ENCODE measurements around the gene PPIH. TPM values are rescaled to one million over a fixed set of nuclear protein-coding genes. Genes with fewer than 3 reads are reported as not detected.
"Not testable (repeated sequence)": the region's sequence is repeated elsewhere in the genome, so short reads cannot be mapped to it uniquely, and the experiment has no call there.

PPIH gene
- total and polyA plus RNA-seq, 4 donors, result 28.1 to 55.6 (median 49.0) TPM

DNA sequence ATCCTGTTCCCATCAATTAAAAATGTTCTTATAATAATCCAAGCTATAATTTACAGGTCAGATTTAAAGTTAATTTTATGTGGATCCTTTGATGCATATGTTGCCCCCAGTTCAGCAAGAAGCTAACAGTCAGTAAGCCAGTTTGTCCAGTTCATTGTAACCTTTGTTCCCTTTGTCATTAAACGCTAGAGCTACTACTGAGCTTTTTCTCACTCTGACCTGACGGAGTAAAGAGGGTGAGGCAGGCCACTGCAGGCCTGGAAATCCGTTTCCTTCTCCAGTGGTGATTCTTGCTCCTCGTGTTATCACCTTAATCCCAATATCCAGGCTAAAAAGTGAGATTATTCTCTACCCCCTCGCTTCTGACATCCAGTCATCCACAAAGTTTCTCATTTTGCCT lies 34.2 kb downstream of the PPIH start:
- H3K9me3 ChIP-seq (ENCODE audit: control insufficient read depth, insufficient read depth, low read length), result no peaks in the 10 kb centered on the region
- no peak overlapping the region for H3K27ac ChIP-seq (ENCODE audit: low read depth, low read length)
- no peak for DNase-seq (ENCODE audit: low read depth in 4 of 6, low spot score in 6 of 6)
- no peak overlapping the region for H3K4me3 ChIP-seq (ENCODE audit: low read depth, low read length)
- WGBS (ENCODE audit: insufficient coverage), result 41% methylated on average over 4 of the region's 5 CpGs
- H3K4me1 ChIP-seq (ENCODE audit: control insufficient read depth, insufficient read depth, low read length), result peaks cover 4% of the 10 kb centered on the region
- peaks cover 7% of the 10 kb centered on the region for H3K36me3 ChIP-seq (ENCODE audit: control insufficient read depth, insufficient read depth, low read length)
- H3K27me3 ChIP-seq (ENCODE audit: control insufficient read depth, insufficient read depth, low read length), result no peaks in the 10 kb centered on the region

DNA sequence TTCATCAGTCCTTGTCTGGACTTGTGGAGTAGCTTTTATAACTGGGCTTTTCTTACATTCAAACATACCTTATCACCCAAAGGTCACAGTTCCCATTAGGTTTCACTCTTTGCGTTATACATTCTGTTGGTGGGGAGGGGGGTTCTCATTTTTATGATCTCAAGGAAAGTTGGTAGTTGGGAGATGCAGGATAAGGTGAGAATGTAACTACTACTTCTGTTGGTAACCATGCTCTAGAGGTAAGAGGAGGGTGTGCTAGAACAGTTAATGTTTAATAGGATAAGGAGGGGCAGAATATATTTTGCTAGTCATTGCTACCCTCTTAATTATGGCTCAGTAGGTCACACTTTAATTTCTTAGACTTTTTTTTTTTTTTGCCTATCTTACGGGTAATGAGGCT lies 34.7 kb downstream of the PPIH start:
- H3K36me3 ChIP-seq (ENCODE audit: control insufficient read depth, insufficient read depth, low read length), result peaks cover 10% of the 10 kb centered on the region
- no CpG with 5 or more reads among the region's 2 CpGs for WGBS (ENCODE audit: insufficient coverage)
- H3K27ac ChIP-seq (ENCODE audit: low read depth, low read length), result no peak overlapping the region
- no peaks in the 10 kb centered on the region for H3K27me3 ChIP-seq (ENCODE audit: control insufficient read depth, insufficient read depth, low read length)
- H3K9me3 ChIP-seq (ENCODE audit: control insufficient read depth, insufficient read depth, low read length), result no peaks in the 10 kb centered on the region
- no peak overlapping the region for H3K4me3 ChIP-seq (ENCODE audit: low read depth, low read length)
- H3K4me1 ChIP-seq (ENCODE audit: control insufficient read depth, insufficient read depth, low read length), result peaks cover 4% of the 10 kb centered on the region
- no peak for DNase-seq (ENCODE audit: low read depth in 4 of 6, low spot score in 6 of 6)

DNA sequence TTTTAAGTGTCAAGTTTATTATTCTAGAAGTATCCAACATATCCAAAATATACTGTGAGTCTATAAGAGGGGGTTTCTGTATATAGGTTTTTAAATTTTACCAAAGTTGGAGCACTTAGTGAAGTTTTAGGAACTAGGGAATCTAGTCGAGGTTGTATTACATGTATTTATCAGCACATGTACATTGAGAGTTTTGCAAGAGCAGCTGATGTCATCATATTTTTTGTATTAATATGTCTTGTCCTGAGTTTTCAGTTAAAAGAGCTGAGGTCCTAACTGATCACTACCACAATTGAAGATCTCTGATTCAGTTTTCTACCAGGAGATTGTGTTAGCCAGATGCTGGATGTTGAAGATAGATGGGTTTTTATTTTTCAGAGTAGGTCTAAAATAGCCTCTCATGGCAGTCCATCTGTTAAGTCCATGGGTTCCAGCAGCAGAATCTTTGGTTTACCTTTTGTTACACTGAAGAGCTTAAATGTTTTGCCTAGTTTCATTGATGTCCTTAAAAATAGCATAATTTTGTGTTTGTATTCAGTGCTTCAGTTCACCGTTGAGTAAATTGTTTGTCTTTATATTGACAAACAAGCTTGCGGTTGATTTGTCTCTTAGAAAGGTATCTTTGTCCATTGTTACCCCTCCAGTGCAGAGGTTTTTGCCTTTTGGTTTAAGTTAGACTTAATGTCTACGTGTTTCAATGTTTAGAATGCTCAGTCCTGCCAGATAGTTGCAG lies 40.0 kb downstream of the PPIH start:
- Histone ChIP-seq H3K27ac (ENCODE audit: low read depth, low read length) (no peak overlapping the region), H3K9me3 (ENCODE audit: control insufficient read depth, insufficient read depth, low read length) (no peaks in the 10 kb centered on the region), H3K4me1 (ENCODE audit: control insufficient read depth, insufficient read depth, low read length) (no peaks in the 10 kb centered on the region), H3K4me3 (ENCODE audit: low read depth, low read length) (no peak overlapping the region), H3K27me3 (ENCODE audit: control insufficient read depth, insufficient read depth, low read length) (no peaks in the 10 kb centered on the region), H3K36me3 (ENCODE audit: control insufficient read depth, insufficient read depth, low read length) (peaks cover 34% of the 10 kb centered on the region)
- 100% methylated on average over 2 of the region's 4 CpGs for WGBS (ENCODE audit: insufficient coverage)
- no peak for DNase-seq (ENCODE audit: low read depth in 4 of 6, low spot score in 6 of 6)

DNA sequence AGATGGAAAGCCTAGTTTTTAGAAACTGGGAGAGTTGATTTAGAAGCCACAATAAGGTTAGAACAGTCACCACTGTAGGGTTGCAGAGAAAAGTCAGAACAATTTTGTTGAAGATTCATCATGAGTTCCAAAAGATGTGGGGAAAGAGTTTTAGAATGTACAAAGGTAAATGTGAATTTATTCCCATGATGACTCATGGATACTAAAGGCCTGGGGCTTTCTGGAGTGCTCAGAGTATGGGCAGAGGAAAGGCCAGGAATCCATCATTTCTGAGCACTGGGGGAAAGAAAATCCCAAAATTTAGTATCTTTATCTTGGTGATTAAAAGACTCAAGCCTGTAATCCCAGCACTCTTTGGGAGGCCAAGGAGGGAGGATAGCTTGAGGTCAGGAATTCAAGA lies 41.8 kb downstream of the PPIH start:
- H3K36me3 ChIP-seq (ENCODE audit: control insufficient read depth, insufficient read depth, low read length), result peaks cover 40% of the 10 kb centered on the region
- no peaks in the 10 kb centered on the region for H3K4me1 ChIP-seq (ENCODE audit: control insufficient read depth, insufficient read depth, low read length)
- DNase-seq (ENCODE audit: low read depth in 4 of 6, low spot score in 6 of 6), result no peak
- H3K4me3 ChIP-seq (ENCODE audit: low read depth, low read length), result no peak overlapping the region
- no peaks in the 10 kb centered on the region for H3K9me3 ChIP-seq (ENCODE audit: control insufficient read depth, insufficient read depth, low read length)
- H3K27ac ChIP-seq (ENCODE audit: low read depth, low read length), result no peak overlapping the region
- H3K27me3 ChIP-seq (ENCODE audit: control insufficient read depth, insufficient read depth, low read length), result no peaks in the 10 kb centered on the region

DNA sequence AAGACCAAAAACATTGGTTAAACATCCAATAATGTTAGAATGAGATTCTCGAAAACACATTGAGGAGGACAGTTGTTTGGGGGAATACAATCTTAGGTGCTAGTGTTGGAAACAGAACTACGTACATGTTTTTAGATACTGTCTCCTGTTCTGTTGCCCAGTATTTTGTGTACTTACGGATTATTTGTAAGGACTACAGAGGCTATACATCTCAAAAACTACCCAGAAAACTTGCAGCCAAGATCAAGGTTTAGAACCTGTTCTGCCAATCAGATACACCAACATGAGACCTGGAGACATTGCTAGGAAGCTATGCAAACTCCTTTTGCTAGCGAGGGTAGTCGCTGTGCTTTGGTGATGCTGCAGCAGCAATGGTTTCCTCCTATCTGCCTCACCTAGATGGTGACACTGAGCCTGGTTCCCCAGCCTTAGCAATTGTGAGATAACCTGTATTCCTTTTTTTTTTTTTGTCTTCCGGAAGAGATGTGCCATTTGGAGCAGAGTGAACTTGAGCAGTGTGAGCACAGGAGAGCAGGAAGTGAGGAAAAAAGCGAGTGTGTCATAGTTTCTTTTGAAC lies 45.8 kb downstream of the PPIH start:
- Histone ChIP-seq H3K27me3 (ENCODE audit: control insufficient read depth, insufficient read depth, low read length) (no peaks in the 10 kb centered on the region), H3K4me3 (ENCODE audit: low read depth, low read length) (no peak overlapping the region), H3K4me1 (ENCODE audit: control insufficient read depth, insufficient read depth, low read length) (no peaks in the 10 kb centered on the region), H3K9me3 (ENCODE audit: control insufficient read depth, insufficient read depth, low read length) (no peaks in the 10 kb centered on the region), H3K36me3 (ENCODE audit: control insufficient read depth, insufficient read depth, low read length) (peaks cover 41% of the 10 kb centered on the region), H3K27ac (ENCODE audit: low read depth, low read length) (no peak overlapping the region)
- no peak for DNase-seq (ENCODE audit: low read depth in 4 of 6, low spot score in 6 of 6)
- WGBS (ENCODE audit: insufficient coverage), result 100% methylated on average over 5 of the region's 7 CpGs

DNA sequence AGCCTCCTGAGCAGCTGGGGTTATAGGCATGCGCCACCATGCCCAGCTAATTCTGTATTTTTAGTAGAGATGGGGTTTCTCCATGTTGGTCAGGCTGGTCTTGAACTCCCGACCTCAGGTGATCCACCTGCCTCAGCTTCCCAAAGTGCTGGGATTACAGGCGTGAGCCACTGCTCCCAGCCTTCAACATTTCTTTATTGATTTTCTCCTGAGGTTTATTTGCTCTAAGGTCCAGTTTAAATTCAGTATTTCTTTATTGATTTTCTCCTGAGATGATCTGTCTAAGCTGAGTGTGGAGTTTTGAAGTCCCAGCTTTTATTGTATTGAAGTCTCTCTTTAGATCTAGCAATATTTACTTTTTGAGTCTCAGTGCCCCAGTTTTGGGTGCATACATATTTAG lies 54.6 kb downstream of the PPIH start:
- H3K27me3 ChIP-seq (ENCODE audit: control insufficient read depth, insufficient read depth, low read length); H3K4me3 ChIP-seq (ENCODE audit: low read depth, low read length); H3K4me1 ChIP-seq (ENCODE audit: control insufficient read depth, insufficient read depth, low read length); H3K27ac ChIP-seq (ENCODE audit: low read depth, low read length); H3K9me3 ChIP-seq (ENCODE audit: control insufficient read depth, insufficient read depth, low read length); DNase-seq (ENCODE audit: low read depth in 4 of 6, low spot score in 6 of 6): not testable (repeated sequence)
- no CpG with 5 or more reads among the region's 3 CpGs for WGBS (ENCODE audit: insufficient coverage)
- peaks cover 23% of the 10 kb centered on the region for H3K36me3 ChIP-seq (ENCODE audit: control insufficient read depth, insufficient read depth, low read length)

DNA sequence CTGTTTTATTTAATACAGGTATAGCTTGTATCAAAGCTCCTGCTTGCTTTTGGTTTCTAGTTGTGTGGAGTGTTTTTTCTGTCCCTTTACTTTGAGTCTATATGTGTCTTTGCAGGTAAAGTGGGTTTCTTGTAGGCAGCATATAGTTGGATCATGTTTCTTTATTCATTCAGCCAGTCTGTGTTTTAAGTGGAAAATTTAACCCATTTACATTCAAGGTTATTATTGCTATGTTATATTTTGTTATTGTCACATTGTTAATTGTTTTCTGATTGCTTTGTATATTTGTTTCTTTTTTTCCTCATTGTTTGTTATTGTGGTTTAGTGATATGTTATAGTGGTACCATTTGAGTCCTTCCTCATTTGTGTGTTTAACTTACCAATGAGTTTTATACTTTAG lies 55.1 kb downstream of the PPIH start:
- Histone ChIP-seq H3K36me3 (ENCODE audit: control insufficient read depth, insufficient read depth, low read length) (peaks cover 25% of the 10 kb centered on the region), H3K9me3 (ENCODE audit: control insufficient read depth, insufficient read depth, low read length) (peaks cover 5% of the 10 kb centered on the region), H3K27ac (ENCODE audit: low read depth, low read length) (no peak overlapping the region), H3K4me3 (ENCODE audit: low read depth, low read length) (no peak overlapping the region), H3K27me3 (ENCODE audit: control insufficient read depth, insufficient read depth, low read length) (no peaks in the 10 kb centered on the region), H3K4me1 (ENCODE audit: control insufficient read depth, insufficient read depth, low read length) (no peaks in the 10 kb centered on the region)
- no peak for DNase-seq (ENCODE audit: low read depth in 4 of 6, low spot score in 6 of 6)

DNA sequence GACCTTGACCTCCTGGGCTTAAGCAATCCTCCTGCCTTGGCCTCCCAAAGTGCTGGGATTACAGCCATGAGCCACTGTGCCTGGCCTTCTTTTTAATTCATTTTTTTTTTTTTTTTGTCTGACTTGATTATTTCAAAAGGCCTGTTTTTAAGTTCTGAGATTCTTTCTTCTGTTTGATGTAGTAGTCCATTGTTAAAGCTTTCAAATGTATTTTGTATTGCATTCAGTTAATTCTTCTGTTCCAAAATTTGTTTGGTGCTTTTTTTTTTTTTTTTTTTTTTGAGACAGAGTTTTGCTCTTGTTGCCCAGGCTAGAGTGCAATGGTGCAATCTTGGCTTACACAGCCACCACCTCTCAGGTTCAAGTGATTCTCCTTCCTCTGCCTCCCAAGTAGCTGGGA lies 56.2 kb downstream of the PPIH start:
- not testable (repeated sequence) for H3K4me3 ChIP-seq (ENCODE audit: low read depth, low read length); H3K27me3 ChIP-seq (ENCODE audit: control insufficient read depth, insufficient read depth, low read length); H3K4me1 ChIP-seq (ENCODE audit: control insufficient read depth, insufficient read depth, low read length); DNase-seq (ENCODE audit: low read depth in 4 of 6, low spot score in 6 of 6); H3K9me3 ChIP-seq (ENCODE audit: control insufficient read depth, insufficient read depth, low read length); H3K27ac ChIP-seq (ENCODE audit: low read depth, low read length)
- peaks cover 23% of the 10 kb centered on the region for H3K36me3 ChIP-seq (ENCODE audit: control insufficient read depth, insufficient read depth, low read length)

DNA sequence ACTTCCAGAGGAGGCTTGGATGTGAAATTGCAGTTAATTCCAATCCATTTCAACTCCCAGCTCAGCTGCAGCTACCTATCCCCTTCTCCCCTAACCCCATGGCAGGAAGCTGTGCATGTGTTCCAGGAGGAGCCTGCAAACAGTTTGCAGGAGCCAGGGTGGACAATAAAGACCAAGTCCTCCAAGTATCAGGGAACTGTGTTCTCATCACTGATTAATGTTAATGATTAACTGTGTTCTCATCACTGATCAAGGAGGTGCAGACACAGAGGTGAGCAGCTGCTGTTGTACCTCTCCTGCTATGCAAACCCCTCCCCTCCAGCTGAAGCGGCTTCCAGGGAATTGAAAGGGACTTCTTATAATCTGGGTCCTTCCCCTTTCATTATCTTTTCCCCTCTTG lies 62.6 kb downstream of the PPIH start:
- H3K4me3 ChIP-seq (ENCODE audit: low read depth, low read length), result no peak overlapping the region
- DNase-seq (ENCODE audit: low read depth in 4 of 6, low spot score in 6 of 6), result no peak
- H3K4me1 ChIP-seq (ENCODE audit: control insufficient read depth, insufficient read depth, low read length), result no peaks in the 10 kb centered on the region
- no peak overlapping the region for H3K27ac ChIP-seq (ENCODE audit: low read depth, low read length)
- peaks cover 2% of the 10 kb centered on the region for H3K9me3 ChIP-seq (ENCODE audit: control insufficient read depth, insufficient read depth, low read length)
- peaks cover 9% of the 10 kb centered on the region for H3K36me3 ChIP-seq (ENCODE audit: control insufficient read depth, insufficient read depth, low read length)
- H3K27me3 ChIP-seq (ENCODE audit: control insufficient read depth, insufficient read depth, low read length), result no peaks in the 10 kb centered on the region
- 88% methylated on average over 1 of the region's 1 CpG for WGBS (ENCODE audit: insufficient coverage)

DNA sequence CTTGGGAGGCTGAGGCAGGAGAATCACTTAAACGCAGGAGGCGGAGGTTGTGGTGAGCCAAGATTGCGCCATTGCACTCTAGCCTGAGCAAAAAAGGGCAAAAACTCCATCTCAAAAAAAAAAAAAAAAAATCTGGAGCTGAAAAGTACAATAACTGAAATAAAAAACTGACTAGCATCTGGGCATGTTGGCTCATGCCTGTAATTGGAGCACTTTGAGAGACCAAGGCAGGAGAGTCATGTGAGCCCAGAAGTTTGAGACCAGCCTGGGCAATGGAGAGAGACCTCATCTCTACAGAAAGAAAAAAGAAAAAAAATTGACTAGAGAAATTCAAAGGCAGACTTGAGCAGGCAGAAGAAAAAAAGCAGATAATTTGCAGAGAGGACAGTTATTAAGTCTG lies 63.7 kb downstream of the PPIH start:
- H3K4me1 ChIP-seq (ENCODE audit: control insufficient read depth, insufficient read depth, low read length), result no peaks in the 10 kb centered on the region
- H3K36me3 ChIP-seq (ENCODE audit: control insufficient read depth, insufficient read depth, low read length), result peaks cover 8% of the 10 kb centered on the region
- H3K27me3 ChIP-seq (ENCODE audit: control insufficient read depth, insufficient read depth, low read length), result no peaks in the 10 kb centered on the region
- H3K27ac ChIP-seq (ENCODE audit: low read depth, low read length), result no peak overlapping the region
- WGBS (ENCODE audit: insufficient coverage), result no CpG with 5 or more reads among the region's 3 CpGs
- no peak for DNase-seq (ENCODE audit: low read depth in 4 of 6, low spot score in 6 of 6)
- no peak overlapping the region for H3K4me3 ChIP-seq (ENCODE audit: low read depth, low read length)
- H3K9me3 ChIP-seq (ENCODE audit: control insufficient read depth, insufficient read depth, low read length), result peaks cover 2% of the 10 kb centered on the region
